Measurements from ENCODE around the gene VPS72. TPM values are rescaled to one million over a fixed set of nuclear protein-coding genes. Genes with fewer than 3 reads are reported as not detected.
"Not testable (repeated sequence)": the region's sequence is repeated elsewhere in the genome, so short reads cannot be mapped to it uniquely, and the experiment has no call there.

Gene VPS72
- total RNA-seq, 1 experiment from 2014 or later: 75.1 TPM

GRCh38 chr1:151210830-151211229 lies 20.8 kb upstream of the VPS72 start:
- CTCF ChIA-PET: no interaction called here
- Histone ChIP-seq H3K9me3 (ENCODE audit: low read length) (no peaks in the 10 kb centered on the region), H3K27me3 (ENCODE audit: low read length) (no peaks in the 10 kb centered on the region), H3K27ac (ENCODE audit: low read length) (no peak overlapping the region), H3K4me3 (ENCODE audit: low read length) (no peak overlapping the region), H4K20me1 (ENCODE audit: low read length) (peaks cover 17% of the 10 kb centered on the region), H3F3A (ENCODE audit: low read length, unreplicated experiment) (no peaks in the 10 kb centered on the region), H3K36me3 (ENCODE audit: low read depth, low read length) (peaks cover 29% of the 10 kb centered on the region; the same call in 1 of the 2 replicates), H3K9ac (ENCODE audit: low read length) (no peak overlapping the region), H3K9me2 (replicated peaks; ENCODE audit: low read length) (no peaks in the 10 kb centered on the region), H2AFZ (ENCODE audit: low read length) (no peak overlapping the region), H3K4me1 (ENCODE audit: insufficient read depth, low read length) (no peaks in the 10 kb centered on the region), H3K4me2 (ENCODE audit: low read length) (no peak overlapping the region), H3K79me2 (ENCODE audit: low read length) (peaks cover 98% of the 10 kb centered on the region)
- BruUV-seq (replicated peaks): no TSS peak
- no peak for TF ChIP-seq CTCF (conservative IDR thresholded peaks at IDR 0.05; ENCODE audit: low read depth, low read length)
- no peak for TF ChIP-seq EZH2phosphoT487 (IDR thresholded peaks at IDR 0.05; ENCODE audit: borderline replicate concordance, low read length)
- no peak for TF ChIP-seq EZH2 (IDR thresholded peaks at IDR 0.05; ENCODE audit: low read length, unreplicated experiment)
- POLR2A ChIA-PET (ENCODE audit: unreplicated experiment): no interaction called here
- peak; percentile 78 for ATAC-seq
- intact Hi-C loops (cut with micrococcal nuclease): no loop called here
- DNase-seq: peak; percentile 62

- not testable (repeated sequence) for H3K4me2 ChIP-seq (ENCODE audit: low read length)
- CTCF ChIA-PET: interaction anchor here (0.6 kb wide), 1 partner anchor 866 kb away, joined by 4 read pairs; no protein-coding TSS in a partner anchor
Measured at GRCh38 chr1:151205381-151205965, 15.5 kb upstream of the VPS72 start.

GRCh38 chr1:151199873-151200581 lies 10.0 kb upstream of the VPS72 start:
- CTCF ChIA-PET: no interaction called here
- Histone ChIP-seq H3K36me3 (ENCODE audit: low read depth, low read length) (peaks cover 18% of the 10 kb centered on the region), H2AFZ (ENCODE audit: low read length) (no peak overlapping the region), H3K4me1 (ENCODE audit: insufficient read depth, low read length) (peaks cover 31% of the 10 kb centered on the region), H3K27me3 (ENCODE audit: low read length) (no peaks in the 10 kb centered on the region), H3K9me3 (ENCODE audit: low read length) (no peaks in the 10 kb centered on the region), H3F3A (ENCODE audit: low read length, unreplicated experiment) (peaks cover 4% of the 10 kb centered on the region), H3K27ac (ENCODE audit: low read length) (peak overlapping the region; percentile 83), H3K9ac (ENCODE audit: low read length) (peak overlapping the region; percentile 93), H4K20me1 (ENCODE audit: low read length) (peaks cover 28% of the 10 kb centered on the region), H3K4me3 (ENCODE audit: low read length) (peak overlapping the region; percentile 96), H3K4me2 (ENCODE audit: low read length) (peak overlapping the region; percentile 89), H3K79me2 (ENCODE audit: low read length) (peaks cover 69% of the 10 kb centered on the region), H3K9me2 (replicated peaks; ENCODE audit: low read length) (no peaks in the 10 kb centered on the region)
- TF ChIP-seq EZH2 (IDR thresholded peaks at IDR 0.05; ENCODE audit: low read length, unreplicated experiment) (no peak), CTCF (conservative IDR thresholded peaks at IDR 0.05; ENCODE audit: low read depth, low read length) (no peak)
- BruUV-seq (replicated peaks): no TSS peak
- POLR2A ChIA-PET (ENCODE audit: unreplicated experiment): interaction anchor here (0.5 to 0.7 kb wide), 2 partner anchors 14 to 81 kb away, joined by 4 to 7 read pairs; no protein-coding TSS in a partner anchor
- intact Hi-C loops (cut with micrococcal nuclease): loop anchor here (5.0 to 10.0 kb wide), 2 partner anchors 127 to 345 kb away; partner anchors contain the start of genes PI4KB and TUFT1
- DNase-seq: peak; percentile 86
- ATAC-seq: no peak; the same call in 1 of the 2 replicates

More at GRCh38 chr1:151205381-151205965, 15.5 kb upstream of the VPS72 start:
- peaks cover 17% of the 10 kb centered on the region; the same call in 1 of the 2 replicates for H3K4me1 ChIP-seq (ENCODE audit: insufficient read depth, low read length)
- H3K4me3 ChIP-seq (ENCODE audit: low read length); H3K27ac ChIP-seq (ENCODE audit: low read length); H3K9me2 ChIP-seq (replicated peaks; ENCODE audit: low read length); H3K9ac ChIP-seq (ENCODE audit: low read length); ATAC-seq; BruUV-seq (replicated peaks); intact Hi-C loops (cut with micrococcal nuclease); H3K9me3 ChIP-seq (ENCODE audit: low read length); POLR2A ChIA-PET (ENCODE audit: unreplicated experiment); H2AFZ ChIP-seq (ENCODE audit: low read length); DNase-seq; H3F3A ChIP-seq (ENCODE audit: low read length, unreplicated experiment); H3K27me3 ChIP-seq (ENCODE audit: low read length): not testable (repeated sequence)
- H3K79me2 ChIP-seq (ENCODE audit: low read length): peaks cover 97% of the 10 kb centered on the region
- peaks cover 44% of the 10 kb centered on the region for H3K36me3 ChIP-seq (ENCODE audit: low read depth, low read length)
- H4K20me1 ChIP-seq (ENCODE audit: low read length): peaks cover 30% of the 10 kb centered on the region

Data from PC-3 (cell line).